PC-9 (cell line): ENCODE data around the gene C3orf20. TPM values are rescaled to one million over a fixed set of nuclear protein-coding genes. Genes with fewer than 3 reads are reported as not detected.

Experiments
- BruUV-seq: library from RNA; stranded (reverse); fragments of 400-500 nt; replicated peaks from 2 replicates; lab custom pipeline; 2021; lab: Mats Ljungman, UMichigan
- CTCF ChIA-PET: fragments of 300-600 bp; sonication (Branson Sonifier 250); formaldehyde crosslinking; loops from one replicate; lab custom pipeline; 2022; ENCODE audit warnings: antibody characterized with exemption; lab: Charles Lee
- POLR2A ChIA-PET: fragments of 300-600 bp; sonication (Branson Sonifier 250); formaldehyde crosslinking; loops from one replicate; lab custom pipeline; 2022; ENCODE audit warnings: antibody characterized with exemption; ENCODE audit not compliant: unreplicated experiment; lab: Charles Lee
- DNase-seq, 2 experiments: peaks; one replicate each; pipeline versions ENCODE4 v3.0.0 to v3.0.0-alpha.2; 2015 to 2022; ENCODE audit warnings: mixed read lengths in 1 of 2
- H2AFZ ChIP-seq: fragments of 200-600 bp; sonication (generic); 2 replicates; pipeline ENCODE4 v1.8.1; 2017; ENCODE audit warnings: antibody characterized with exemption
- H3F3A ChIP-seq: fragments of 200-600 bp; sonication (generic); 2 replicates; pipeline ENCODE4 v1.8.1; 2017; ENCODE audit warnings: antibody characterized with exemption, mild to moderate bottlenecking, low read depth; ENCODE audit not compliant: insufficient read depth
- H3K27ac ChIP-seq: fragments of 200-600 bp; sonication (generic); 2 replicates; pipeline ENCODE4 v1.6.1; 2016; ENCODE audit warnings: mixed run types
- H3K27me3 ChIP-seq: fragments of 200-600 bp; sonication (generic); 2 replicates; pipeline ENCODE4 v1.6.1; 2016; ENCODE audit warnings: low read depth, mixed run types; ENCODE audit not compliant: insufficient read depth
- H3K36me3 ChIP-seq: fragments of 200-600 bp; sonication (generic); 2 replicates; pipeline ENCODE4 v1.6.1; 2016; ENCODE audit warnings: low read depth, mixed run types
- H3K4me1 ChIP-seq: fragments of 200-600 bp; sonication (generic); replicated peaks from 2 replicates; pipeline ENCODE4 v1.6.1; 2016; ENCODE audit warnings: mixed run types; ENCODE audit not compliant: insufficient read depth
- H3K4me2 ChIP-seq: fragments of 200-600 bp; sonication (generic); 2 replicates; pipeline ENCODE4 v1.6.1; 2017; ENCODE audit warnings: mixed run types
- H3K4me3 ChIP-seq: fragments of 200-600 bp; sonication (generic); 2 replicates; pipeline ENCODE4 v1.6.1; 2016; ENCODE audit warnings: mixed run types
- H3K79me2 ChIP-seq: fragments of 200-600 bp; sonication (generic); 2 replicates; pipeline ENCODE4 v1.6.1; 2017; ENCODE audit warnings: low read depth, mixed run types
- H3K9me2 ChIP-seq: fragments of 200-600 bp; sonication (generic); 2 replicates; pipeline ENCODE4 v1.8.1; 2017; ENCODE audit warnings: mild to moderate bottlenecking; ENCODE audit not compliant: insufficient read depth
- H3K9me3 ChIP-seq: fragments of 200-600 bp; sonication (generic); 2 replicates; pipeline ENCODE4 v1.8.1; 2016; ENCODE audit warnings: low read depth; ENCODE audit not compliant: insufficient read depth
- H4K20me1 ChIP-seq: fragments of 200-600 bp; sonication (generic); 2 replicates; pipeline ENCODE4 v1.8.1; 2017; ENCODE audit not compliant: insufficient read depth
- CTCF ChIP-seq: fragments of 200-600 bp; sonication (generic); conservative IDR thresholded peaks from 2 replicates; pipeline ENCODE4 v1.6.1; 2017; ENCODE audit warnings: mixed run types, antibody characterized with exemption, mild to moderate bottlenecking, moderate library complexity
- EZH2 ChIP-seq: fragments of 200-600 bp; sonication (generic); IDR thresholded peaks from 2 replicates; pipeline ENCODE4 v1.8.0; 2017; ENCODE audit warnings: antibody characterized with exemption, low read depth
- intact Hi-C: fragments of 100-400 bp; cut with micrococcal nuclease; formaldehyde crosslinking; loops from one replicate; pipeline ENCODE4 v1.10.0; 2022; ENCODE audit not compliant: unreplicated experiment
- total RNA-seq: library from RNA; stranded (reverse); gene quantifications from 2 replicates; pipeline ENCODE4 v1.2.3, GENCODE V29; 2021

C3orf20 gene
- total RNA-seq, 1 experiment from 2014 or later = not detected

- TF ChIP-seq EZH2 (no peak), CTCF (no peak)
- Histone ChIP-seq H3F3A (peaks cover 3% of the 10 kb centered on the region; the same call in 1 of the 2 replicates), H3K4me1 (no peaks in the 10 kb centered on the region), H3K9me2 (no peaks in the 10 kb centered on the region), H4K20me1 (no peaks in the 10 kb centered on the region), H3K4me3 (no peak overlapping the region), H3K79me2 (no peaks in the 10 kb centered on the region), H2AFZ (no peak overlapping the region), H3K27ac (no peak overlapping the region), H3K36me3 (no peaks in the 10 kb centered on the region), H3K4me2 (no peak overlapping the region), H3K9me3 (no peaks in the 10 kb centered on the region), H3K27me3 (peaks cover 10% of the 10 kb centered on the region; the same call in 1 of the 2 replicates)
- intact Hi-C loops = no loop called here
- BruUV-seq = no TSS peak
- DNase-seq = no peak
- CTCF ChIA-PET = interaction anchor here (0.8 kb wide), 1 partner anchor 1511 kb away, joined by 3 read pairs; no protein-coding TSS in a partner anchor
- POLR2A ChIA-PET = interaction anchor here (0.6 kb wide), 1 partner anchor 571 kb away, joined by 4 read pairs; no protein-coding TSS in a partner anchor
Measured at GRCh38 chr3:14678015-14678503, 3.1 kb downstream of the C3orf20 start.

- Histone ChIP-seq H3K79me2 (no peaks in the 10 kb centered on the region), H3K4me2 (no peak overlapping the region), H3K27ac (no peak overlapping the region), H3K9me2 (no peaks in the 10 kb centered on the region), H3K9me3 (no peaks in the 10 kb centered on the region), H3K36me3 (no peaks in the 10 kb centered on the region), H2AFZ (no peak overlapping the region), H3K4me1 (no peaks in the 10 kb centered on the region), H3K4me3 (no peak overlapping the region), H3K27me3 (peaks cover 13% of the 10 kb centered on the region; the same call in 1 of the 2 replicates), H4K20me1 (no peaks in the 10 kb centered on the region), H3F3A (no peaks in the 10 kb centered on the region)
- DNase-seq = no peak
- no peak for TF ChIP-seq CTCF
- TF ChIP-seq EZH2 = no peak
- BruUV-seq = no TSS peak
- intact Hi-C loops = no loop called here
- ChIA-PET POLR2A (no interaction called here), CTCF (no interaction called here)
Measured at GRCh38 chr3:14680115-14680514, 5.2 kb downstream of the C3orf20 start.

GRCh38 chr3:14680716-14681115 is 5.8 kb downstream of the C3orf20 start:
- no peak overlapping the region for H2AFZ ChIP-seq
- no TSS peak for BruUV-seq
- no peaks in the 10 kb centered on the region for H3K36me3 ChIP-seq
- H3F3A ChIP-seq = no peaks in the 10 kb centered on the region
- CTCF ChIA-PET = no interaction called here
- H3K4me3 ChIP-seq = no peak overlapping the region
- DNase-seq = no peak
- H3K79me2 ChIP-seq = no peaks in the 10 kb centered on the region
- no peak overlapping the region for H3K27ac ChIP-seq
- no peaks in the 10 kb centered on the region for H3K9me2 ChIP-seq
- intact Hi-C loops = no loop called here
- H4K20me1 ChIP-seq = no peaks in the 10 kb centered on the region
- H3K4me2 ChIP-seq = no peak overlapping the region
- no peak for TF ChIP-seq EZH2
- no peak for TF ChIP-seq CTCF
- POLR2A ChIA-PET = no interaction called here
- H3K4me1 ChIP-seq = no peaks in the 10 kb centered on the region
- peaks cover 18% of the 10 kb centered on the region; the same call in 1 of the 2 replicates for H3K27me3 ChIP-seq
- H3K9me3 ChIP-seq = no peaks in the 10 kb centered on the region
